ENCODE results near the gene TGFB1.
"Not testable (repeated sequence)": the region's sequence is repeated elsewhere in the genome, so short reads cannot be mapped to it uniquely, and the experiment has no call there.

TGFB1 gene

DNA sequence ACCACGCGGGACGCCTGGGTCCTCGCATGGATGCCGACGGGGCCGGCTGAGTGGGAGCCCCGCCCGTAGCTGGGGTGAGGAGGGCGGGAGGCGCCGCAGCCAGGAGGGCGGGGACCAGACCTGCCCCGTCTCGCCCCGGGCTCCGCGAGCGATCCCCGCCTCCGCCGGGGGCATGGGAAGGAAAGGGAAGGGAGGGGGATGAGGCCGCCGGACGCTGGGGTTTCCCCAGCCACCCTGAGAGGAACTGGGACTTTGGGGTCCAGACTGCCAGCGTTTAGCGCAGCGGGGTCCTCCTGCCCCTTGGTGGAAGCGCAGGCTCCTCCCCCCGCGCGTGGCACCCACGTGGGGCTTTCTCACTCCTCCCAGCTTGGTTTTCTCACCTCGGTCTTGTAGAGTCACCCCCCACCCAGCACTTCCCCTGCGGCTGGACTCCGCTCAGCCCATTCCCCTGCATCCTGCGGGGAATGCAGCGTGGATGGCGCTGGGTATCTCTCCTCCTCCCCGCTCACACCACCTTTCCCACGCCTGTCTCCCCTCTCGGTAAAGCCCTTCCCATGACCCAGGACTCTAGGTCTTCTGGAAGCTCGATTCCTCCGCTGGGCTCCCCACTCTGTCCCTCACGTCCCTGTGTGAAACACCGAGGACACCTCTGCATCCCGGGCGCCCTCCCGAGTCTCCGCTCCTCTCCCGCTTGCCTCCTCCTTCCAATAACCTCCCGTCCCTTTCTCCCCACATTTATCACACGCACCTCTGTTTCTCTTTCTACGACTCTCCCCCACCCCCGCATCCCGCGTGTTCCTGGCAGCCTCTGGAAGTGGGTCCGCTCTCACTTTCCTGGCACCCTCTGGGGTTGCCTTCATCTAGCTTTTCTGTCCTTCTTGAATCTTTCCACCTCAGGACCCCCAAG lies 2.1 kb downstream of the TGFB1 start:
- TF ChIP-seq, protein P1, sequence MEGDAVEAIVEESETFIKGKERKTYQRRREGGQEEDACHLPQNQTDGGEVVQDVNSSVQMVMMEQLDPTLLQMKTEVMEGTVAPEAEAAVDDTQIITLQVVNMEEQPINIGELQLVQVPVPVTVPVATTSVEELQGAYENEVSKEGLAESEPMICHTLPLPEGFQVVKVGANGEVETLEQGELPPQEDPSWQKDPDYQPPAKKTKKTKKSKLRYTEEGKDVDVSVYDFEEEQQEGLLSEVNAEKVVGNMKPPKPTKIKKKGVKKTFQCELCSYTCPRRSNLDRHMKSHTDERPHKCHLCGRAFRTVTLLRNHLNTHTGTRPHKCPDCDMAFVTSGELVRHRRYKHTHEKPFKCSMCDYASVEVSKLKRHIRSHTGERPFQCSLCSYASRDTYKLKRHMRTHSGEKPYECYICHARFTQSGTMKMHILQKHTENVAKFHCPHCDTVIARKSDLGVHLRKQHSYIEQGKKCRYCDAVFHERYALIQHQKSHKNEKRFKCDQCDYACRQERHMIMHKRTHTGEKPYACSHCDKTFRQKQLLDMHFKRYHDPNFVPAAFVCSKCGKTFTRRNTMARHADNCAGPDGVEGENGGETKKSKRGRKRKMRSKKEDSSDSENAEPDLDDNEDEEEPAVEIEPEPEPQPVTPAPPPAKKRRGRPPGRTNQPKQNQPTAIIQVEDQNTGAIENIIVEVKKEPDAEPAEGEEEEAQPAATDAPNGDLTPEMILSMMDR (conservative IDR thresholded peaks at IDR 0.05) = no peak
- no peak overlapping the region for H3K27ac ChIP-seq

DNA sequence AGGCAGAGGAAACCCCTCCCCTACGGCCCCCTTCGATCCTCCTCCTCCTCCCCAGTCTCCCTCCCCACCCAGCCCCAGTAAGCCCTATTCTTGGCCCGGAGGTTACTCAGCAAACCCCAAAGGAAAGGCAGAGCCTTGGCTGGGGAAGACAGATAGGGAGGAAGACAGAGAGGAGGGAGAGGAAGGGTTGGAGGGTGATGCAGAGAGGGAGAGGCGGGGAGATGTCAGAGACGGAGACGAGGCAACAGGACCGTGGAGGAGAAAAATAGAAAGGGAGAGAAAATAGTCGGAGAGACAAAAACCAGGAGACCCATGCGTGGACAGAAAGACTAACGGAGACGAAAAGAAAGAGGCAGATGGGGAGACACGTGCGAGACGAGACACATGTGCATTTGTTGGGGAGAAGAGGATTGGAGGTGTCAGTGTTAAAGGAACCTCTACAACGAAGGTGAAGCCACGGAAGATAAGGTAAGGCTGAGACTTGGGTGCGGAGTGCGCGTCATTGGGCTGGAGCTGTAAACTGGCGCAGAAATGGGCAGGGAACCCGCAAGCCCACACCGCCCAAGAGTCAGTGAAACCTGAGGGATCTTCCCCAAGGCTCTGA lies 2.9 kb downstream of the TGFB1 start:
- TF ChIP-seq, protein P1 (conservative IDR thresholded peaks at IDR 0.05) = no peak
- H3K27ac ChIP-seq = no peak overlapping the region

DNA sequence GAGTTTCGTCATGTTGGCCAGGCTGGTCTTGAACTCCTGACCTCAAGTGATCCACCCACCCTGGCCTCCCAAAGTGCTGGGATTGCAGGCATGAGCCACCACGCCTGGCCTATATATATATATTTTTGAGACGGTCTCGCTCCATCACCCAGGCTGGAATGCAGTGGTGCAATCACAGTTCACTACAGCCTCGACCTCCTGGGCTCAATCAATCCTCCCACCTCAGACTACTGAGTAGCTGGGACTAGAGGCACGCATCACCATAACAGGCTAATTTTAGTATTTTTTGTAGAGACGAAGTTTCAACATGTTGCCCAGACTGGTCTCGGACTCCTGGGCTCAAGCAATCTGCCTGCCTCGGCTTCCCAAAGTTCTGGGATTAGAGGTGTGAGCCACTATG lies 6.8 kb downstream of the TGFB1 start:
- not testable (repeated sequence) for H3K27ac ChIP-seq

DNA sequence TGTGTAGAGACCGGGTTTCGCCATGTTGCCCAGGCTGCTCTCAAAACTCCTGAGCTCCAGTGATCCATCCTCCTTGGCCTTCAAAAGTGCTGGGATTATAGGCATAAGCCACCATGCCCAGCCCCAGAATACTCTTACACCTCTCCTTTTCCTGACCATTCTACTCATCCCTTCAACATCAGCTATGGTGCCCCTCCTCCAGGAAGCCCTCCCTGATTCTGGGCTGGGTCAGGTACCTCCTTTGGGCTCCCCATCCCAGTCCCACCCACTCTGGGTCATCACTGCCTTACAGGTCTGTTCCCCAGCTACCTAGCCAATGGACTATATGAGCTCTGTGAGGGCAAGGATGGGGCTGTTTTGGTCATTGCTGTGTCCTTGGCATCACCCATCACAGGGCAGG lies 9.6 kb downstream of the TGFB1 start:
- H3K27ac ChIP-seq = no peak overlapping the region
- TF ChIP-seq, protein P1 (conservative IDR thresholded peaks at IDR 0.05) = no peak

DNA sequence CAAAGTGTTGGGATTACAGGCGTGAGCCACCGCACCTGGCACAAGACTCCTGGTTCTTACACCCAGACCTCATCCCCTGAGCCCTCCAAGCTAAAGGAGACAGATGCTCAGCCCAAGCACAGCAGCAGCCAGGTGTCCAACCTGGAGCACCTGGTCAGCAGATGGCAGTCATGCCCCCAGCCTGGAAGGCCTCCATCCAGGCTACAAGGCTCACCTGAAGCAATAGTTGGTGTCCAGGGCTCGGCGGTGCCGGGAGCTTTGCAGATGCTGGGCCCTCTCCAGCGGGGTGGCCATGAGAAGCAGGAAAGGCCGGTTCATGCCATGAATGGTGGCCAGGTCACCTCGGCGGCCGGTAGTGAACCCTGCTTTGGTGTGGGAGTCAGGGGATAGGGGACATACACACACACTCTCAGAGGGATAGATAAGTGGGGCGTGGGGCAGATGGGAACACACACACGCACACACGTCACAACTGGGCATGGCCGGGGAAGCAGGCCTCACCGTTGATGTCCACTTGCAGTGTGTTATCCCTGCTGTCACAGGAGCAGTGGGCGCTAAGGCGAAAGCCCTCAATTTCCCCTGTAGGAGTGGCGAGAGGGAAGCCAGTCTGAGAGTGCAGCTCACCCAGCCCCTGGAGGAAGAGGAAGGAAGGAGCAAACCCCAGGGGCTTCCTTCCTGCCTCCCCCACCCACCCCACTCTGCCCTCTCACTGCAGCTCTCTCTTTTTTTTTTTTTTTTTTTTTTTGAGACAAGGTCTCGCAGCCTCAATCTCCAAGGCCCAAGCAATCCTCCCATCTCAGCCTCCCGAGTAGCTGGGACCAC lies 11.8 kb downstream of the TGFB1 start:
- H3K27ac ChIP-seq = no peak overlapping the region
- TF ChIP-seq, protein P1 (conservative IDR thresholded peaks at IDR 0.05) = peak; percentile 87

DNA sequence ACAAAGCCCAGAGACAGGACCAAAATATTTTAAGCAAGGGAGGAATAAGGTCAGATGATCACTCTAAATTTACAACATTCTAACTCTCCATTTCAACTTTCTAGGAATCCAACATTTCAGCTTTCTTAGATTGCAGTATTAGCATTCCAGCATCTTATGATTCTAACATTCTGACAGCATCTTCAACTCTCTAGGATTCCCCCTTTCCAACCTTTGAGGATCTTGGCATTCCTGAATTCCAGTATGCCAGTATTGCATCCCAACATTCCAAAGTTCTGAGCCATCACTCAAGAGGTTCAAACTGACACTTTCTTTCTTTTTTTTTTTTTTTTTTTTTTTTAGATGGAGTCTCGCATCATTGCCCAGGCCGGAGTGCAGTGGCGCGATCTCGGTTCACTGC lies 13.8 kb downstream of the TGFB1 start:
- TF ChIP-seq, protein P1 (conservative IDR thresholded peaks at IDR 0.05) = no peak
- H3K27ac ChIP-seq = no peak overlapping the region

DNA sequence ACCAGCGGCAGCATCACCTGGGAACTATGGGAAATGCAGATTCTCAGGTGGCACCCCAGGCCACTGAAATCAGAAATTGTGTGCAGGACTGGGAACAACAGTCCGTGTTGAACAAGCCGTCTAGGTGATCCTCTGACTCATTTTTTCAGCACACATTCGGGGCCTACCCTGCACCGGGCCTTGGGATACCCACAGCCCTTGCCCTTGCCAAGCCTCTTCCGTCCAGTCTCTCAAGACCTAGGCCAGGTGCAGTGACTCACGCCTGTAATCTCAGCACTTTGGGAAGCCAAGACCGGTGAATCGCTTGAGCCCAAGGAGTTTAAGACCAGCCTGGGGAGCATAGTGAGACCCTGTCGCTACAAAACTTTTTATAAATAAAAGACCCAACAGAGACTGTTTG lies 18.3 kb downstream of the TGFB1 start:
- TF ChIP-seq, protein P1 (conservative IDR thresholded peaks at IDR 0.05) = no peak
- H3K27ac ChIP-seq = no peak overlapping the region
